ENCODE results near the gene XBP1. TPM values are rescaled to one million over a fixed set of nuclear protein-coding genes. Genes with fewer than 3 reads are reported as not detected.

Gene XBP1
- total and polyA plus RNA-seq, 2 of the 13 experiments (the other 11 are each of a cell fraction or from before 2014, with no cell fraction given) = 416 to 427 TPM

DNA sequence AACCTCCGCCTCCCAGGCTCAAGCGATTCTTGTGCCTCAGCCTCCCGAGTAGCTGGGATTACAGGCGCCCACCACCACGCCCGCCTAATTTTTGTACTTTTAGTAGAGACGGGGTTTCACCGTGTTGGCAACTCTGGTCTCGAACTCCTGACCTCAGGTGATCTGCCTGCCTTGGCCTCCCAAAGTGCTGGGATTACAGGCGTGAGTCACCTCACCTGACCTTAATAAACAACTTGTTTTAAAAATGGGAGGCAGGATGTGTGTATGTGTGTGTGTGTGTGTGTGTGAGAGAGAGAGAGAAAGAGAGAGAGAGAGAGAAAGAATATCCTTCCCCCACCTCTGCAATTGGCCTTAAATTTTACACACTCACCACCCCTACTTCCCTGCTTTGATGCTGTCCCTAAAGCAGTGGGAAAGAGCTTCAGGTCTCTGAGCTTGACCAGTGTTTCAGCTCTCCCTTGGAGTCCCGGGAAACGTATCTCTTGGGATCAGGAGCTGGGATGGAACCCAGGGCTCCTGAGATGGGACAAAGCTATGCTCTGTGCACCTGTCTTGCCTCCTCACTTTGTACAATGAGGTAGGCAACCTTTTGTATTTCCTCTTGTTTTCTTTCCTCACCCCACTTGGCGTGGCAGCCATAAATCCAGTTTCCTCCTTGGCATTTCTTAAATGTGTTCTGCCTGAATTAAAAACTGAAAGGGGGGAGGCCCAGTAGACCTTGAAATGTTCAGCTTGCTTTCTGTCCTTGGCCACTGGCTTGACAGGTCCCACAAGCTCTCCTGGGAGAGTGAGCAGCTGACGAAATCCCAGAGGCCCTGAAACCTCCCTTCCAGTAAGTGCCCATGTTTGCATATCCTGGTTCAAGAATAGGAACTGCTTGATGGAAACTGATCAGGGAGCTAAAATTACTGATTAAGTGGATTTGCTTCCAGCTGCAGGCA is 17.8 kb upstream of the XBP1 start (continued):
- TF ChIP-seq ZNF317 (CRISPR knock-in tag; IDR thresholded peaks at IDR 0.05) (0 out of 2 replicates have a peak, but pooled peaks have one; percentile 20), ZBTB34 (CRISPR knock-in tag; IDR thresholded peaks at IDR 0.05) (no peak), SMAD9 (CRISPR knock-in tag; IDR thresholded peaks at IDR 0.05) (no peak), ZZZ3 (CRISPR knock-in tag; IDR thresholded peaks at IDR 0.05; ENCODE audit: borderline replicate concordance) (no peak), BCL6 (CRISPR knock-in tag; IDR thresholded peaks at IDR 0.05) (peak; percentile 76; the same call in 1 of the 2 replicates), IKZF5 (CRISPR knock-in tag; IDR thresholded peaks at IDR 0.05) (peak; percentile 58; the same call in 1 of the 2 replicates), HHEX (CRISPR knock-in tag; IDR thresholded peaks at IDR 0.05) (no peak), ZNF326 (CRISPR knock-in tag; IDR thresholded peaks at IDR 0.05; ENCODE audit: borderline replicate concordance) (no peak), ZNF713 (CRISPR knock-in tag; IDR thresholded peaks at IDR 0.05) (0 out of 2 replicates have a peak, but pooled peaks have one; percentile 55), ZFP36L1 (CRISPR knock-in tag; IDR thresholded peaks at IDR 0.05) (no peak), ESRRA (CRISPR knock-in tag; IDR thresholded peaks at IDR 0.05; ENCODE audit: low read depth) (no peak), SRF (IDR thresholded peaks at IDR 0.05; ENCODE audit: low read depth, low read length) (no peak), NFE2 (CRISPR knock-in tag; IDR thresholded peaks at IDR 0.05) (no peak), ZNF720 (CRISPR knock-in tag; IDR thresholded peaks at IDR 0.05) (no peak), PPARG (CRISPR knock-in tag; conservative IDR thresholded peaks at IDR 0.05) (peak; percentile 43; the same call in 1 of the 2 replicates), REPIN1 (CRISPR knock-in tag; IDR thresholded peaks at IDR 0.05; ENCODE audit: borderline replicate concordance, low read depth) (0 out of 2 replicates have a peak, but pooled peaks have one; percentile 16), JARID2 (CRISPR knock-in tag; IDR thresholded peaks at IDR 0.05; ENCODE audit: insufficient replicate concordance) (no peak), SATB2 (CRISPR knock-in tag; IDR thresholded peaks at IDR 0.05) (no peak), REL (CRISPR knock-in tag; conservative IDR thresholded peaks at IDR 0.05) (no peak), ZSCAN12 (CRISPR knock-in tag; IDR thresholded peaks at IDR 0.05) (no peak), SSRP1 (CRISPR knock-in tag; IDR thresholded peaks at IDR 0.05) (peak; percentile 10; the same call in 1 of the 2 replicates), MXD4 (CRISPR knock-in tag; IDR thresholded peaks at IDR 0.05) (no peak)
- TF ChIP-seq, protein P1, sequence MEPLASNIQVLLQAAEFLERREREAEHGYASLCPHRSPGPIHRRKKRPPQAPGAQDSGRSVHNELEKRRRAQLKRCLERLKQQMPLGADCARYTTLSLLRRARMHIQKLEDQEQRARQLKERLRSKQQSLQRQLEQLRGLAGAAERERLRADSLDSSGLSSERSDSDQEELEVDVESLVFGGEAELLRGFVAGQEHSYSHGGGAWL (CRISPR knock-in tag; IDR thresholded peaks at IDR 0.05) = no peak
- TF ChIP-seq, protein P2, sequence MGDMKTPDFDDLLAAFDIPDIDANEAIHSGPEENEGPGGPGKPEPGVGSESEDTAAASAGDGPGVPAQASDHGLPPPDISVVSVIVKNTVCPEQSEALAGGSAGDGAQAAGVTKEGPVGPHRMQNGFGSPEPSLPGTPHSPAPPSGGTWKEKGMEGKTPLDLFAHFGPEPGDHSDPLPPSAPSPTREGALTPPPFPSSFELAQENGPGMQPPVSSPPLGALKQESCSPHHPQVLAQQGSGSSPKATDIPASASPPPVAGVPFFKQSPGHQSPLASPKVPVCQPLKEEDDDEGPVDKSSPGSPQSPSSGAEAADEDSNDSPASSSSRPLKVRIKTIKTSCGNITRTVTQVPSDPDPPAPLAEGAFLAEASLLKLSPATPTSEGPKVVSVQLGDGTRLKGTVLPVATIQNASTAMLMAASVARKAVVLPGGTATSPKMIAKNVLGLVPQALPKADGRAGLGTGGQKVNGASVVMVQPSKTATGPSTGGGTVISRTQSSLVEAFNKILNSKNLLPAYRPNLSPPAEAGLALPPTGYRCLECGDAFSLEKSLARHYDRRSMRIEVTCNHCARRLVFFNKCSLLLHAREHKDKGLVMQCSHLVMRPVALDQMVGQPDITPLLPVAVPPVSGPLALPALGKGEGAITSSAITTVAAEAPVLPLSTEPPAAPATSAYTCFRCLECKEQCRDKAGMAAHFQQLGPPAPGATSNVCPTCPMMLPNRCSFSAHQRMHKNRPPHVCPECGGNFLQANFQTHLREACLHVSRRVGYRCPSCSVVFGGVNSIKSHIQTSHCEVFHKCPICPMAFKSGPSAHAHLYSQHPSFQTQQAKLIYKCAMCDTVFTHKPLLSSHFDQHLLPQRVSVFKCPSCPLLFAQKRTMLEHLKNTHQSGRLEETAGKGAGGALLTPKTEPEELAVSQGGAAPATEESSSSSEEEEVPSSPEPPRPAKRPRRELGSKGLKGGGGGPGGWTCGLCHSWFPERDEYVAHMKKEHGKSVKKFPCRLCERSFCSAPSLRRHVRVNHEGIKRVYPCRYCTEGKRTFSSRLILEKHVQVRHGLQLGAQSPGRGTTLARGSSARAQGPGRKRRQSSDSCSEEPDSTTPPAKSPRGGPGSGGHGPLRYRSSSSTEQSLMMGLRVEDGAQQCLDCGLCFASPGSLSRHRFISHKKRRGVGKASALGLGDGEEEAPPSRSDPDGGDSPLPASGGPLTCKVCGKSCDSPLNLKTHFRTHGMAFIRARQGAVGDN (CRISPR knock-in tag; IDR thresholded peaks at IDR 0.05) = peak; percentile 56

All from HepG2 (cell line).